GM12875 (cell line): ENCODE results near the gene ZNF324B.
"Not testable (repeated sequence)": the region's sequence is repeated elsewhere in the genome, so short reads cannot be mapped to it uniquely, and the experiment has no call there.

Source experiments
- H3K4me3 ChIP-seq: one replicate; pipeline ENCODE4 v1.5.1; 2011; ENCODE audit warnings: low read depth, low read length, control low read depth
- CTCF ChIP-seq: IDR thresholded peaks from 2 replicates; pipeline ENCODE4 v1.5.1; 2011; ENCODE audit warnings: low read depth, mild to moderate bottlenecking, control low read depth, inconsistent platforms, low read length, moderate library complexity, borderline replicate concordance; ENCODE audit not compliant: insufficient read depth

The ZNF324B gene

GRCh38 chr19:58477871-58478270 is 26.4 kb downstream of the ZNF324B start:
- no peak for TF ChIP-seq CTCF
- no peak overlapping the region for H3K4me3 ChIP-seq

GRCh38 chr19:58479303-58479702 is 27.9 kb downstream of the ZNF324B start:
- TF ChIP-seq CTCF, result no peak
- H3K4me3 ChIP-seq, result no peak overlapping the region

GRCh38 chr19:58479736-58480480 is 28.5 kb downstream of the ZNF324B start:
- TF ChIP-seq CTCF, result no peak

GRCh38 chr19:58480481-58480830 is 29.0 kb downstream of the ZNF324B start:
- no peak overlapping the region for H3K4me3 ChIP-seq
- TF ChIP-seq CTCF, result no peak

More at GRCh38 chr19:58479736-58480480, 28.5 kb downstream of the ZNF324B start:
- no peak overlapping the region for H3K4me3 ChIP-seq

- no peak overlapping the region for H3K4me3 ChIP-seq
- no peak for TF ChIP-seq CTCF
These were observed 29.4 kb downstream of the ZNF324B start for GRCh38 chr19:58480831-58481230.

GRCh38 chr19:58482372-58482771 is 30.9 kb downstream of the ZNF324B start:
- TF ChIP-seq CTCF, result no peak
- H3K4me3 ChIP-seq, result no peak overlapping the region

- TF ChIP-seq CTCF, result no peak
- no peak overlapping the region for H3K4me3 ChIP-seq
These were observed 32.4 kb downstream of the ZNF324B start for GRCh38 chr19:58483776-58484175.

GRCh38 chr19:58484349-58484748 is 32.9 kb downstream of the ZNF324B start:
- not testable (repeated sequence) for H3K4me3 ChIP-seq
